Measurements from ENCODE around the gene ATP6V1G2.

Gene ATP6V1G2

DNA sequence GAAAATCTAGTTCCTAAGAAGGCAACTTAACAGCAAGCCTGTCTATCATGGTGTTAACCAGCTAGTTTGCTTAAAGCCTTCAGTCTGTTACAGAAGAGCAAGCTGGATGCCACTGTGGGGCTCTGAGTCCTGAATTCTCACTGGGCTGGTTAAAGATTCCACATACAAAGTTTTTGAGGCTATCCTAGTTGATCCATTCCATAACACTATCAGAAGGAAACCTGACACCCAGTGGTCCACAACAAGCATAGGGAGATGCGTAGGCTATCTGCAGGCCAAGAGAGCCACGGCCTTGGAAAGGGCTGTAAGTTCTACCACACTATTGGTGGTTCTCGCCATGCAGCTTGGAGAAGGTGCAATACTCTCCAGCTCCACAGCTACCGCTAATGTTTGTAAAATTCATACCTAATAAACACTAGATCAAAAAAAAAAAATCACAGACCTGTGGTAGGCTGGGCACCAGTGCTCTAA, 18.1 kb downstream of the ATP6V1G2 start:
- H3K4me1 ChIP-seq = no peaks in the 10 kb centered on the region
- no peak for TF ChIP-seq CTCF (IDR thresholded peaks at IDR 0.05)
- no peak overlapping the region for H3K27ac ChIP-seq
- no peaks in the 10 kb centered on the region for H3K27me3 ChIP-seq
- H3K9me3 ChIP-seq = no peaks in the 10 kb centered on the region
- peaks cover 26 to 42% (median 41%) of the 10 kb centered on the region in 3 donors for H3K36me3 ChIP-seq
- intact Hi-C loops (cut with DNase I; ENCODE audit: low total_unique reads) = no loop called here
- no peak for DNase-seq
- no peak overlapping the region for H3K4me3 ChIP-seq

DNA sequence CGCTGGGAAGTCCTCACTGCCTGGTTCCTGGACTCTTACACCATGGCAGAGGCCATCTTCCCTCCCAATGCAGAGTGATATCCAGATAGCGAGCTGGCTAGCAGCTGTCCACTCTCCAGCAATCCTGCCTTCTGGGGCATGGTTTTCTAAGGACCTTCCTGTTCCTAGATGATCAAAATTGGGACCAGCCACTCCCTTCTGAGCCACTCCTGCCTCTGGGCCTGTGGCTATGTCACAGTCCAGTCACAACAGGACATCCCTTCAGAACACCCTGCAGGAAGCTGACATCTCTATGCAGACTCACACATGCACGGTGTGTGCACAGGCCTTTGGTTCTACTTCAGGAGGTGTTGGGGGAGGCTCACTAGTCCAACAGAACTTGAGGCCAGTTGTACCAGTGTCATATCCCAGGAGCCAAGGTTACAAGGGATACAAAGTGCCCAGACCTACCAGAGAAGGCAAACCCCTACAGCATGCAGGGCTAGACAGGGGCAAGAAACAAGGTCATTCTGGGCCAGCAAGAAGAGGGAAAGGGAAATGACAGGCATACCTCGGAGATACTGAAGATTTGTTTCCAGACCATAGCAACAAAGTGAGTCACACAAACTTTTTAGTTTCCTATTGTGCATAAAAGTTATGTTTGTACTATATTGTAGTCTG, 20.3 kb downstream of the ATP6V1G2 start:
- peaks cover 10 to 19% (median 18%) of the 10 kb centered on the region in 3 donors for H3K36me3 ChIP-seq
- DNase-seq = no peak
- TF ChIP-seq CTCF (IDR thresholded peaks at IDR 0.05) = no peak
- H3K4me1 ChIP-seq = no peaks in the 10 kb centered on the region
- H3K9me3 ChIP-seq = no peaks in the 10 kb centered on the region
- H3K4me3 ChIP-seq = no peak overlapping the region
- H3K27me3 ChIP-seq = no peaks in the 10 kb centered on the region
- H3K27ac ChIP-seq = no peak overlapping the region
- intact Hi-C loops (cut with DNase I; ENCODE audit: low total_unique reads) = no loop called here

DNA sequence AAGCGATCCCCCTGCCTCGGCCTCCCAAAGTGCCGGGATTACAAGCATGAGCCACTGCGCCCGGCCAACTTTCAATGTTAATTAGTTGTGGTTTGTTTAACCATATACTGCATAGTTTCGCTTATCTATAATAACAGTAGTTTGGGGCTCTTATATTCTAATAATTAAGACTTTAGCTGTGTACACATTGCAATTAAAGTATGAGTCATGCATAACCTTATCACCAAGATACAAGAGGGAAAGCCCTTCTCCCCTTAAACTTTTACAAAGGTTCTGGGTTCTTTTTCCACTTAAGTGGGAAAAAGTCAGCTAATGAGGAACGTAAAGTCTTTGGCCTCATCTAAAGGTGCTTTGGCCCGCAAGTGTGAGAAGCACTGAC, 20.9 kb downstream of the ATP6V1G2 start:
- intact Hi-C loops (cut with DNase I; ENCODE audit: low total_unique reads) = no loop called here
- Histone ChIP-seq H3K9me3 (no peaks in the 10 kb centered on the region), H3K27ac (no peak overlapping the region), H3K36me3 (peaks cover 9 to 14% (median 13%) of the 10 kb centered on the region in 3 donors), H3K4me1 (no peaks in the 10 kb centered on the region), H3K27me3 (no peaks in the 10 kb centered on the region), H3K4me3 (no peak overlapping the region)
- DNase-seq = no peak
- TF ChIP-seq CTCF (IDR thresholded peaks at IDR 0.05) = no peak

- TF ChIP-seq CTCF (IDR thresholded peaks at IDR 0.05) = no peak
- Histone ChIP-seq H3K27ac (no peak overlapping the region), H3K4me1 (no peaks in the 10 kb centered on the region), H3K27me3 (no peaks in the 10 kb centered on the region), H3K9me3 (no peaks in the 10 kb centered on the region), H3K36me3 (no peaks in the 10 kb centered on the region), H3K4me3 (no peak overlapping the region)
- intact Hi-C loops (cut with DNase I; ENCODE audit: low total_unique reads) = no loop called here
- DNase-seq = no peak
Observed at GRCh38 chr6:31521835-31522234, 24.6 kb downstream of the ATP6V1G2 start.

GRCh38 chr6:31513456-31514165, 32.8 kb downstream of the ATP6V1G2 start:
- Histone ChIP-seq H3K4me3 (no peak overlapping the region), H3K27me3 (no peaks in the 10 kb centered on the region), H3K36me3 (peaks cover 0 to 14% (median 13%) of the 10 kb centered on the region in 3 donors), H3K4me1 (no peaks in the 10 kb centered on the region), H3K27ac (no peak overlapping the region), H3K9me3 (no peaks in the 10 kb centered on the region)
- DNase-seq = no peak
- TF ChIP-seq CTCF (IDR thresholded peaks at IDR 0.05) = no peak
- intact Hi-C loops (cut with DNase I; ENCODE audit: low total_unique reads) = no loop called here

Data from tibial artery (tissue), 4 donors.